ENCODE results near the gene GRAMD2A. TPM values are rescaled to one million over a fixed set of nuclear protein-coding genes. Genes with fewer than 3 reads are reported as not detected.
A peak's percentile ranks its signal among the peaks of the same experiment; 100 is the strongest.

GRAMD2A gene
- polyA plus RNA-seq, 1 donor from 2014 or later: not detected

DNA sequence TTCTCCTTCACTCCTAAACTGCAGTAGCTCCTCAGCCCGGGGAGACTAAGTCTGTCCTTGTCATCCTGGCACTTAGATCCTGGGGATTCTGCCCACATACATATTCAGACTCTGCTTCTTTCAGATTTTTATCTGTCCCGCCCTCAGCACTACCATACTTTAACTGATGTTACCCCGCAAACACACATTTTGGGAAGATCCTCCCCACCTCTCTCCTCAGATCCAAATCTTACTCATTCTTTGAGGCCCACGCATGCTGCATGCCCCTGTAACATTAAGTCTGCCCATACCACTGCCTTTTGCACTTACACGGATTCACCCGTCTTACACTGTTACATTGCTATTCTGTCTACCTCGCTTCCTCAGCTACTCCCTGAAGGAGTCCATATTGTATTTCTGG is 43.3 kb downstream of the GRAMD2A start:
- no peak overlapping the region for H3K27ac Mint-ChIP-seq

DNA sequence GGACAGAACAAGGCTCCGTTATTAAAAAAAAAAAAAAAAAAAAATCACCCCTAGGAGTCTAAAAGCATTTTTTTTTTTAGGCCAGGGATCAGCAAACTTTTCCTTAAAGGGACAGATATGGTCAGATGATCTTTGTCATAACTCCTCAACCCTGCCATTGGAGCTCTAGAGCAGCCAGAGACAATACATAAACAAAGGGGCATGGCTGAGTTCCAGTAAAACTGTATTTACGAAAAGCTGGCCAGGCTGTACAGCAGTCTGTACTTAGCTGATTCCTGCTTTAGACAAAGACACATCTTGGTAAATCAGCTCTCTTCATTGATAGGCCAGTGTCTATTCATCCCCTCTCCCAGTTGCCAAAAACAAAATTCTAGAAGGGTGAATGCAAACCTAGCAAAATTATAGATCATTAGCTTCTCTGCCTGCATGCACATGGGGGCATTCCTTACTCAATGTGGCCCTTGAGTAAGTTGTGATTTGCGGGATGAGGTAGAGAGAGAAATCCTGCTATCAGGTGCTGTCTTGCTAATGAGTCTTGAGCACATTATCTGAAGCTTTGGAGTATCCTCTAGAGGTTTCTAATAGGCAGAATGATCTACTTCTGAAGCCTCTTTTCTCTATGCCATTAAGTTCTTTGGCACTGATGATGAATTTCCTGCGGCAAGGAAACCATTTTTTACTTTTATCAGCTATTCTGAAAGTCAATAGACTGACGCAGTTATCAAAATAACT is 44.2 kb downstream of the GRAMD2A start:
- H3K27ac Mint-ChIP-seq: no peak overlapping the region
- no peak overlapping the region for H3K4me3 Mint-ChIP-seq
- peaks cover 0 to 4% (median 0%) of the 10 kb centered on the region in 3 donors for H3K4me1 Mint-ChIP-seq
- H3K9me3 Mint-ChIP-seq: no peaks in the 10 kb centered on the region
- H3K36me3 Mint-ChIP-seq: no peaks in the 10 kb centered on the region
- no peaks in the 10 kb centered on the region for H3K27me3 Mint-ChIP-seq

More for the DNA sequence above, 43.3 kb downstream of the GRAMD2A start:
- Mint-ChIP-seq H3K4me3 (no peak overlapping the region), H3K9me3 (no peaks in the 10 kb centered on the region), H3K27me3 (no peaks in the 10 kb centered on the region), H3K36me3 (no peaks in the 10 kb centered on the region), H3K4me1 (peaks cover 0 to 4% (median 0%) of the 10 kb centered on the region in 3 donors)

DNA sequence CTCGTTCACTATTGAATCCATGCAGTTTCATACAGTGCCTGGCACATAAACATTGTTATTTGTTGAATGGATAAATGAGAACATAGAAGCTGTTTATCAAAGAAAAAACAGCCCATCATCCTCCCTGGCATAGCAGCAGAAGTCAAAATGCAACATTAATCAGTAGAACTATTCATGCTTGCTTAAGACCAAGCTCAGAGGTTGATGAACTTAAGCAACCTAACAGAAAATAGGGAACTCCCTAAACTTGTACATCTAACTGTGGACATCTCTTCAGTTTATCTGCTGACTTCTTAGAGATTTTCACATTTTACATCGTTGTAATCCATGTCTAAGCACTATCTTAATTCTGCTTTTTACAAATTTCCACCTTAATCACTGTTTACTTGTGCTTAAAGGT is 50.2 kb downstream of the GRAMD2A start:
- Mint-ChIP-seq H3K9me3 (no peaks in the 10 kb centered on the region), H3K27me3 (no peaks in the 10 kb centered on the region), H3K4me1 (peaks cover 0 to under 1% (median 0%) of the 10 kb centered on the region in 3 donors), H3K36me3 (no peaks in the 10 kb centered on the region), H3K4me3 (no peak overlapping the region), H3K27ac (no peak overlapping the region)

DNA sequence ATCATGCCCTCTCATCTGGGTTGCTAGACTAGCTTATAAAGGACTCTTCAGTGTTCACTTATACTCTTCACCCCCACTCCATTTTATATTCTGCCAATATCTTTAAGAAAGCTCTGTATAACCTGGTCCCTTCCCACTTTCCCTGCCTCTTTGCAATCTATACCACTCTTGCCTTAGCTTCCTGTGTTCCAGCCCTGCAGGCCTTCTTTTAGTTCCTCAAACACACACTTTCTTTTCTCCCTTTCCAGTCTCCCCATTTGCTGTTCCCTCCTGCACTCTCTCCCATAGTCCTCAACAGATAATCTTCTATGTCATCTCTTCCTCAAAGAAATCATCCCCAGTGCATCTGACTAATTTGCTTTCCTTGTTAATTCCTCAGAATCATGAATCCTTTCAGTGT is 50.7 kb downstream of the GRAMD2A start:
- Mint-ChIP-seq H3K36me3 (no peaks in the 10 kb centered on the region), H3K27me3 (no peaks in the 10 kb centered on the region), H3K9me3 (no peaks in the 10 kb centered on the region), H3K4me1 (peaks cover 0 to 2% (median 0%) of the 10 kb centered on the region in 3 donors), H3K4me3 (no peak overlapping the region), H3K27ac (no peak overlapping the region)

DNA sequence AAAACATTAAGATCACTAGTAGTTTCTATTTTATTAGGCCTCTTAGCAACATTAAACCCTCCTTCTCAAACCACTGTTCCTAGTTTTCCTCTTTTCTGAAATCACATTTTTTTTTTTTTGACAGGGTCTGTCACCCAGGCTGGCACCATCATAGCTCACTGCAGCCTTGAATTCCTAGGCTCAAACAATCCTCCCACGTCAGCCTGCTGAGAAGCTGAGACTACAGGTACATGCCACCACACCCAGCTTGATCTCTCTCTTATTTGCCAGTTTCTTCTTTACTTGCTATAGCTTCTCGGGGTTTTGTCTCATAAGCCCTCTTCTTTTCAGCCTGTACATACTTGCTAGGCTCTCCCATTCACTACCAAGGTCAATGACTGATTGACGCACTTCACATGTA is 51.4 kb downstream of the GRAMD2A start:
- Mint-ChIP-seq H3K36me3 (no peaks in the 10 kb centered on the region), H3K4me1 (peaks cover 6 to 7% (median 6%) of the 10 kb centered on the region in 3 donors), H3K4me3 (no peak overlapping the region), H3K27me3 (peaks cover 2% of the 10 kb centered on the region), H3K9me3 (no peaks in the 10 kb centered on the region), H3K27ac (no peak overlapping the region)

DNA sequence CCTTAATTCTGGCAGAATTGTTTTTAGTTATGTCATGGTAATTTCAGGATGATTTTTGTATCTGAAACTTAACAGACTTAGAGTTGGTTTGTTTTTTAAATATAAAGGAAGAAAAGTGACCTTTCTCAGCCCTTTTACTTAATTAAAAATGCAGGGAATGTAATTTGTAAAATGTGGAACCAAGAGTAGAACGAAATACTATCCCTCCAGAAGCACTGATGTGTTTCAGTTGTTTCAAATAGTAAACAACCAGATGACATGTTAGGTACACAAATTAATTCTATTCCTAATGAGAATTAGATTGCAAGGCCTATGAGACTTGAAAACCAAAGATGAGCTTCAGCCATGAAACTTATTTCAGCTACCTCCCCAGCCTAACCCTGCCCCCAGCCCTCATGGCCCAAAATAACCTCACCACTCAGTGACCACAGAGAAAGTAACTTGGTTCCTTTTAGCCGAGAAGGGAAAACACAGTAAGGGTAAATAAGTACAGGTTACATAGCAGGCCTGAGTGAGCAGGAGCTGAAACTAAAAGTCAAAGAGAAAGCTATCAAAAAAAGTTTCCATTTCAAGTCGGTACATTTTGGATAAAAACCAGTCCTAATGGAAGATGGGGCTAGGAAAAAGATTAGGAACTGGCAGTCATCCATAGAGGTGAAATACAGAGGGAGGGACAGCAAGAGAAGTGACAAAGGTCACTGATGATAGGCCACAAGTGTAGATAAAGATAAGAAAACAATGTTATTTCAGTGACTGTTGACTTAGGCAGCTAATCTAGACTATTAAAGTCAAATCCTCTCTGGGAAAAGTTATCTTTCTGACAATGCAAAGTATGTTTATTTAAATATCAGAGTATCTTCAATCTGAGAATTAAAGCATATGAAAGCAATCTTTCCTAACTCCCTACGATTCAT is 56.2 kb downstream of the GRAMD2A start:
- Mint-ChIP-seq H3K36me3 (no peaks in the 10 kb centered on the region), H3K9me3 (no peaks in the 10 kb centered on the region), H3K27me3 (peaks cover 2% of the 10 kb centered on the region), H3K4me3 (peak overlapping the region in 2 of 4 donors; percentile 9 to 72), H3K4me1 (peaks cover 11 to 12% (median 12%) of the 10 kb centered on the region in 3 donors), H3K27ac (peak overlapping the region; percentile 1 to 82 (median 65))

DNA sequence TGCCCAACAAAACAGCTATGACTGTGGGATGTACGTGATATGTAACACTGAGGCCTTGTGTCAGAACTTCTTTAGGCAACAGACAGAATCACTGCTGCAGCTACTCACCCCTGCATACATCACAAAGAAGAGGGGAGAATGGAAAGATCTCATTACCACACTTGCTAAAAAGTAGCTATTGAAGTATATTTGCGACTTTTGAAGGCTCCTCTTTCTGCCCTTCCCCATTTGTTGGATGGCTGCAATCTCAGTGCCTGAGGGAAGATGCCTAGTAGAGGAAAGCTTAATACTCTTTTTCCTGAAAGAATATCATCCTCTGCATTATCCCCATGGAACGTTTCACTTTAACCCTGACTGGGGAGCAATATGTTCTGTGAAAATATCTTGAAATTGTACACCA is 57.5 kb downstream of the GRAMD2A start:
- Mint-ChIP-seq H3K27me3 (peaks cover 2% of the 10 kb centered on the region), H3K9me3 (no peaks in the 10 kb centered on the region), H3K4me3 (no peak overlapping the region), H3K36me3 (no peaks in the 10 kb centered on the region), H3K4me1 (peaks cover 11 to 12% (median 12%) of the 10 kb centered on the region in 3 donors), H3K27ac (no peak overlapping the region)

DNA sequence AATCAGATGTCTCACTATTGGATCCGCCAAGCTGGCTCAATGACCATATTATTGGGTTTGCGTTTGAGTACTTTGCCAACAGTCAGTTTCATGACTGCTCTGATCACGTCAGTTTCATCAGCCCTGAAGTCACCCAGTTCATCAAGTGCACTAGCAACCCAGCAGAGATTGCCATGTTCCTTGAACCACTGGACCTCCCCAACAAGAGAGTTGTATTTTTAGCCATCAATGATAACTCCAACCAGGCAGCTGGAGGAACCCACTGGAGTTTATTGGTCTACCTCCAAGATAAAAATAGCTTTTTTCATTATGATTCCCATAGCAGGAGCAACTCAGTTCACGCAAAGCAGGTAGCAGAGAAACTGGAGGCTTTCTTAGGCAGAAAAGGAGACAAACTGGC is 57.9 kb downstream of the GRAMD2A start:
- Mint-ChIP-seq H3K36me3 (no peaks in the 10 kb centered on the region), H3K4me1 (peaks cover 11 to 12% (median 12%) of the 10 kb centered on the region in 3 donors), H3K9me3 (no peaks in the 10 kb centered on the region), H3K4me3 (no peak overlapping the region), H3K27ac (no peak overlapping the region), H3K27me3 (peaks cover 2% of the 10 kb centered on the region)

DNA sequence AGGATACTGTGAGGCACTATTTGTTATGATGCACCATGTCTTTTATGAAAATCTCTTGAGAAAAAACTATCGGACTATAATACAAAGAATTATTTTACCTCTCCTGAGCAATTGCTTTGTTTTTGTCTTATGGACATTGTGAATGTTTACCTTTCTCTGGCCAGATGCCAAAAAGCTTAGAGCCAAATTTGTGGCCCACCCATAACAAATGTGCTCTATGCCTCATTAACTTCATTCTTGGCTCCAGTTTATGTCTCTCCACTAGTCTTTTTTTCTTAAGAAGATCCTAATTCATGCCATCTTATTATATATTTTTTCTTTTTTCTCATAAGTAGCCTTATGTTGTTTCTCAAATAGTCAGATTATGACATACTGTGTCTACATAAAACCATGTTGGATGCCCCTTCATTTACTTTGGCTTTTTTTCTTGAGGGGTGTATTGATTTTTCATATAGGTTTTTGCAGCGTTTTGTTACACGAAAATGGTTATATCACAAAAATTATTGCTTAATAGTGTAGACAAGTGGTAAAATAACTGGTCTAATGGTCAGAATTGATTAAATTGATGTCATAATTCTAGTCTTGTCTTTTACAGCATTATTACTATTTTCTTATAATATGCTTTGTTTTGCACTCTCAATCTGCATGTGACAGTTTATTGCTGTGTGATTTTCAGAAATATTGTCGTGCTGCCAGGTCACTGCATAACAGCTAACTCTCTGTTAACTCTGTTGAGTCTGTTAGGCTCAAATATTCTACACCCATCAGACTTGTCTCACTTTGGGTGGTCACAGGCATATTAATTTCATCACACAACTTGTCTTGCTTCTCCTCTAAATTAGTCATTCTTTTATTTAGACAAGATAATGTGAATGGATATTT is 61.2 kb downstream of the GRAMD2A start:
- H3K9me3 Mint-ChIP-seq: no peaks in the 10 kb centered on the region
- H3K4me3 Mint-ChIP-seq: no peak overlapping the region
- peaks cover 5 to 12% (median 11%) of the 10 kb centered on the region in 3 donors for H3K4me1 Mint-ChIP-seq
- H3K27ac Mint-ChIP-seq: no peak overlapping the region
- H3K36me3 Mint-ChIP-seq: no peaks in the 10 kb centered on the region
- no peaks in the 10 kb centered on the region for H3K27me3 Mint-ChIP-seq

DNA sequence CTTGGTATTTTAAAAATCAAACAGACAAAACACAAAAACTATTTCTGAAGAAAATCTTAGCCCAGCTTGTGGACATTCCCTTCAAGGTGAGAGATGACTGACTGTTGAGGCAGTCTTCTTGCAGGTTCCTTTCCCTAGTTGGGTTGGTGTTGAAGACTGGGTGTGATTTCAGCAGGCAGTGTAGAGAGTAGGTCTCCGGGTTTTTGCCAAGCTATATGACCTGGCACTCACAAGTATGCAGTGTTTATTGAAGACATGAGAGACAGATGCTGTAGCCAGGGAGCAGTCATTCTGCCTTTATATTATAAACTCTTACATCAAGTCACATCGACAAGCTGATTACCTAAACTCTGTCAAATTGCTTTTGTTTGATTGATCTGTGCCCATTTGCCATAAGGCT is 61.9 kb downstream of the GRAMD2A start:
- H3K4me1 Mint-ChIP-seq: peaks cover 0 to 5% (median 5%) of the 10 kb centered on the region in 3 donors
- no peaks in the 10 kb centered on the region for H3K9me3 Mint-ChIP-seq
- no peaks in the 10 kb centered on the region for H3K36me3 Mint-ChIP-seq
- no peak overlapping the region for H3K27ac Mint-ChIP-seq
- H3K27me3 Mint-ChIP-seq: no peaks in the 10 kb centered on the region
- no peak overlapping the region for H3K4me3 Mint-ChIP-seq

DNA sequence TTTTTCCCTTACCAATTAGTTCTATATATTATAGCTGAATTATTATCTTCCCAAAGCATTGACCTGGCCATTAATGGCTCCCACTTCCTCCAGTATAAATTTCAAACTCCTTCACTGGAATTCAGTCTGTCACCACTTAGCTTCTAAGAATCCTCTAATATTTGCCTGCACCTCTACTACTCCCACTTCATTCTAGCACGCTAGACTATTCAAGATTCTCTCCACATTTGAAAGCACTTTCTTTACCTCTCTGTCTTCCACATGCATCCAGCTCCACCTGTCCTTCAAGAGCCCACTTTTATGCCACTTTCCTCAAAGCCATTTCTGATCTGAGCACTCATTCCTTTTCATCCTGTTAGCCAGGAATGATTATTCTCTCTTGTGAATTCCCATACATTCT is 64.4 kb downstream of the GRAMD2A start:
- Mint-ChIP-seq H3K27me3 (no peaks in the 10 kb centered on the region), H3K36me3 (no peaks in the 10 kb centered on the region), H3K27ac (no peak overlapping the region), H3K4me3 (no peak overlapping the region), H3K4me1 (peaks cover 0 to 4% (median 4%) of the 10 kb centered on the region in 3 donors), H3K9me3 (no peaks in the 10 kb centered on the region)

DNA sequence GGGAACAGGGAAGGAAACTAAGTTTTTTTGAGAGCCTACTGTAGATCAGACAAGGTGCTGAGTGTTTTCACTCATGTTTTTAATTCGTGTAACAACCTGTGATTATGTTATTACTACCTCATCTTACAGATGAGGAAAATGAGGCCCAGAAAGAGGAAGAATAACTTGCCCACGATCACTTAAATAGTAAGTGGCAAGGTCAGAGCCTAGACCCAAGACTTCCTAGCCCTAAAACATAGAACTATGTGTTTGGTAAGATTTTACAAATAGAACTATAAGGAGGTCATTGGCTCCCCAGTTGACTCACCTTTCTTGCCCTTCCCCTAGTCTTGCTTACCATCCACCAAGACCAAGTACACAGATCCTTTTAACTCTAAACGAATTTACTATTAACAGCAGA is 65.7 kb downstream of the GRAMD2A start:
- peaks cover 0 to 4% (median 4%) of the 10 kb centered on the region in 3 donors for H3K4me1 Mint-ChIP-seq
- H3K36me3 Mint-ChIP-seq: no peaks in the 10 kb centered on the region
- no peak overlapping the region for H3K4me3 Mint-ChIP-seq
- H3K9me3 Mint-ChIP-seq: no peaks in the 10 kb centered on the region
- H3K27ac Mint-ChIP-seq: peak overlapping the region in 1 of 3 donors; percentile 60
- no peaks in the 10 kb centered on the region for H3K27me3 Mint-ChIP-seq

DNA sequence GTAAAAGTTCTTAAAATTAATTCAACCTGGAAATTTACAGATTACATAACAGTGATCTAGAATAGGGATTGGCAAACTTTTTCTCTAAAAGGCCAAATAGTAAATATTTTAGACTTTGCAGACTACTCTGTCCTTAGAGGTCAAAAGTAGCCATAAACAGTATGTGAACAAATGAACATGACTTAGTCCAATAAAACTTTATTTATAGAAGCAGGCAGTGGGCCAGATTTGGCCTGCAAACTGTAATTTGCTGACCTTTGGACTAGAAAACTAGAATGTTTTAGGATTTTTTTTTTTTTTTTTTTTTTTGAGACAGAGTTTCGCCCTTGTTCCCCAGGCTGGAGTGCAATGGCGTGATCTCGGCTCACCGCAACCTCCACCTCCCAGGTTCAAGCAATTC is 67.3 kb downstream of the GRAMD2A start:
- no peak overlapping the region for H3K4me3 Mint-ChIP-seq
- no peak overlapping the region for H3K27ac Mint-ChIP-seq
- peaks cover 0 to 4% (median 4%) of the 10 kb centered on the region in 3 donors for H3K4me1 Mint-ChIP-seq
- H3K27me3 Mint-ChIP-seq: no peaks in the 10 kb centered on the region
- no peaks in the 10 kb centered on the region for H3K36me3 Mint-ChIP-seq
- H3K9me3 Mint-ChIP-seq: no peaks in the 10 kb centered on the region

DNA sequence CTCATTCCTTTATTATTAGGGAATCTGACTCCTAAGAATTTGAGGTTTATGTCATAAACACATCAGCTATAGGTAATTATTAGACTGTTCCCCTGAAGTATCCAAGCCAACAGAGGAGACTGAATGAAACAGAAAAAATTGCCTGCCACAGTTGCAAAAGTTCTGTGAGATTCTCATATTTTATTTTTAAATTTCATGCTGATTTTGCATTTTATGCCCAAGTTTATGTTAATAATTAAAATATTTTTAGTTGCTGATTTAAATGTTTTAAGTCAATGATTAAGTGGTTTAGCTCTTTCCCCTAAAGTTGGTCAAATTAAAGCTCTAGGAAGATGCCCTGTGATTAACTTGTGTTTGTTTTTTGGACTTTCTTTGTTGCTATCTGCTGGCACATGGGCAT is 69.2 kb downstream of the GRAMD2A start:
- Mint-ChIP-seq H3K36me3 (no peaks in the 10 kb centered on the region), H3K4me3 (no peak overlapping the region), H3K4me1 (peaks cover 0 to 5% (median 4%) of the 10 kb centered on the region in 3 donors), H3K27me3 (no peaks in the 10 kb centered on the region), H3K27ac (no peak overlapping the region), H3K9me3 (no peaks in the 10 kb centered on the region)
